Osteocyte (in vitro differentiated cells): ENCODE results near the gene SULT4A1. TPM values are rescaled to one million over a fixed set of nuclear protein-coding genes. Genes with fewer than 3 reads are reported as not detected.

Experiments
- DNase-seq: peaks from one replicate; pipeline ENCODE4 v3.0.0; 2021; ENCODE audit warnings: mixed read lengths; ENCODE audit not compliant: unreplicated experiment; ENCODE audit errors: extremely low spot score
- H3K27ac Mint-ChIP-seq: one replicate; pipeline ENCODE4 v1.8.0; 2021; ENCODE audit warnings: mild to moderate bottlenecking, mixed read lengths; ENCODE audit not compliant: unreplicated experiment
- H3K27me3 Mint-ChIP-seq: one replicate; pipeline ENCODE4 v1.8.0; 2021; ENCODE audit warnings: mixed read lengths; ENCODE audit not compliant: unreplicated experiment
- H3K36me3 Mint-ChIP-seq: one replicate; pipeline ENCODE4 v1.8.0; 2021; ENCODE audit warnings: mixed read lengths; ENCODE audit not compliant: unreplicated experiment
- H3K4me1 Mint-ChIP-seq: one replicate; pipeline ENCODE4 v1.8.0; 2021; ENCODE audit warnings: mixed read lengths; ENCODE audit not compliant: unreplicated experiment
- H3K4me3 Mint-ChIP-seq: one replicate; pipeline ENCODE4 v1.8.0; 2021; ENCODE audit warnings: mild to moderate bottlenecking, moderate library complexity, mixed read lengths; ENCODE audit not compliant: unreplicated experiment
- H3K9me3 Mint-ChIP-seq: one replicate; pipeline ENCODE4 v1.8.0; 2021; ENCODE audit warnings: mixed read lengths; ENCODE audit not compliant: unreplicated experiment
- CTCF ChIP-seq: fragments of 200-600 bp; sonication (generic); IDR thresholded peaks from 2 replicates; pipeline ENCODE4 v1.5.0; 2021; ENCODE audit warnings: antibody characterized with exemption, mild to moderate bottlenecking, moderate library complexity
- total RNA-seq: library from RNA; stranded (reverse); gene quantifications from 2 replicates; pipeline ENCODE4 v1.2.1, GENCODE V29; 2021

The SULT4A1 gene
- total RNA-seq, 1 donor from 2014 or later, result not detected

DNA sequence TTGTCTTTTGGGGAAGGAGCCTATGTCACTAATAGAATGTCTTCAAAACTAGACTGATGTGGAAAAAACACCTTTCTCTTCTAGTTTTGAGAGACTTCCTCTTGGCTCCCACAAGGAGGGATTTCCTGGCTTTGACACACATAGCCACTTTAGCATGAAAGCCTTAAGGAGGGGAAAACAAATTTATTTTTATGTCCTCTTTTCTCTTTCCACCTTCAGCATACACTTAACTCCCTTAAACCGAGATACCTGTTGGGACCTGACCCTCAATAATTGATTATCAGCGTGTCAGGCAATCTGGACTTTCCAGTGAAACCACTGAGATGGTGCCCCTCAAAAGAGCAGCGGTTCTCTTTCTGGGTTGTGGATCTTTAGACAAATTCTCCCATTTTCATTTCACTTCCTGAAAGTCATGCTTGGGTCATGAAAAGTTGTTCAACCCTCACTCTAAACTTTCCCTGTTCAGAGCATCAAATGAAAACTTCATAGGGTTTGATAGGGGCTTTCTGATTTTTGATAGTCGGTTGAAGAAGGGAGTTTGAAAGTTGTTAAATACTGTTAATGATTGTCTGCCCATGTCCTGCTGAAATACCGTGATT is 59.3 kb downstream of the SULT4A1 start:
- no peak overlapping the region for H3K4me3 Mint-ChIP-seq
- DNase-seq, result peak; percentile 2
- no peak for TF ChIP-seq CTCF
- H3K9me3 Mint-ChIP-seq, result peaks cover 11% of the 10 kb centered on the region
- no peaks in the 10 kb centered on the region for H3K4me1 Mint-ChIP-seq
- peaks cover 41% of the 10 kb centered on the region for H3K27me3 Mint-ChIP-seq
- H3K36me3 Mint-ChIP-seq, result peaks cover 1% of the 10 kb centered on the region
- H3K27ac Mint-ChIP-seq, result no peak overlapping the region

GRCh38 chr22:43800970-43801369 is 61.3 kb downstream of the SULT4A1 start:
- H3K9me3 Mint-ChIP-seq, result peaks cover 11% of the 10 kb centered on the region
- no peaks in the 10 kb centered on the region for H3K4me1 Mint-ChIP-seq
- no peak for TF ChIP-seq CTCF
- H3K27ac Mint-ChIP-seq, result no peak overlapping the region
- DNase-seq, result no peak
- H3K36me3 Mint-ChIP-seq, result peaks cover 1% of the 10 kb centered on the region
- H3K27me3 Mint-ChIP-seq, result peaks cover 33% of the 10 kb centered on the region
- H3K4me3 Mint-ChIP-seq, result no peak overlapping the region

GRCh38 chr22:43798492-43798891 is 63.8 kb downstream of the SULT4A1 start:
- Mint-ChIP-seq H3K27ac (no peak overlapping the region), H3K9me3 (peaks cover 11% of the 10 kb centered on the region), H3K4me1 (no peaks in the 10 kb centered on the region), H3K4me3 (no peak overlapping the region), H3K36me3 (peaks cover 1% of the 10 kb centered on the region), H3K27me3 (peaks cover 20% of the 10 kb centered on the region)
- no peak for TF ChIP-seq CTCF
- peak; percentile 38 for DNase-seq

DNA sequence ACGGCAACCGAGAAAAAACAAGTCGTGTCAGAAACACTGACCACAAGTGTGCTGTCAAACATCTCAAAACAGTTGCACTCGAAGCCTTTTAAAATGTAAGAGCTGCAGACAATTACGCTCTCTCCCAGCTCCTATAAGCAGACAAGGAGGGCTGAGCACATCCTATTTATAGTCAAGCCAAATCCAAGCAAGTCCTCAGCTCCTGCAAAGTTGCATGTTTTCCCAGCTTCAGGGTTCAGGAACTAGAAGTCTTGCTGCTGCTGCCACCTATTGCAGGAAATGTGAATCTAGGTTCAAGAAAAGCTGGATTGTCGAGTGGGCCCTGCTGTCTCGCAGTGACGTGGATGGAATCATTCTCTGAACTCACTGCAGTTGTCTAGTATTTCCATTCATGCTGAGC is 65.7 kb downstream of the SULT4A1 start:
- H3K9me3 Mint-ChIP-seq, result peaks cover 11% of the 10 kb centered on the region

GRCh38 chr22:43795320-43795719 is 67.0 kb downstream of the SULT4A1 start:
- Mint-ChIP-seq H3K4me1 (no peaks in the 10 kb centered on the region), H3K4me3 (no peak overlapping the region), H3K27me3 (peaks cover 5% of the 10 kb centered on the region), H3K9me3 (peaks cover under 1% of the 10 kb centered on the region), H3K27ac (no peak overlapping the region), H3K36me3 (no peaks in the 10 kb centered on the region)
- TF ChIP-seq CTCF, result no peak
- peak; percentile 53 for DNase-seq

More for the DNA sequence above, 65.7 kb downstream of the SULT4A1 start:
- Mint-ChIP-seq H3K27me3 (peaks cover 12% of the 10 kb centered on the region), H3K36me3 (peaks cover 1% of the 10 kb centered on the region), H3K4me3 (no peak overlapping the region), H3K27ac (no peak overlapping the region), H3K4me1 (no peaks in the 10 kb centered on the region)
- DNase-seq, result peak; percentile 23
- peak; percentile 38 for TF ChIP-seq CTCF
